GM04503 (cell line): ENCODE measurements around the gene ZNF695.

ENCODE experiments used
- DNase-seq: peaks from one replicate; pipeline ENCODE4 v3.0.0-alpha.2; 2012; ENCODE audit warnings: low read depth

ZNF695 gene

GRCh38 chr1:246959944-246960693 lies 47.7 kb downstream of the ZNF695 start:
- DNase-seq, result no peak

- no peak for DNase-seq
Observed at GRCh38 chr1:246954126-246954525, 53.7 kb downstream of the ZNF695 start.

- DNase-seq, result no peak
Observed at GRCh38 chr1:246951413-246951812, 56.4 kb downstream of the ZNF695 start.

- DNase-seq, result no peak
Observed at GRCh38 chr1:246949956-246950355, 57.9 kb downstream of the ZNF695 start.

- no peak for DNase-seq
Observed at GRCh38 chr1:246947255-246947654, 60.6 kb downstream of the ZNF695 start.

- no peak for DNase-seq
Observed at GRCh38 chr1:246946366-246946765, 61.5 kb downstream of the ZNF695 start.
